ENCODE measurements around the gene TLR8.

GRCh38 chrX:12892716-12893115 lies 13.7 kb upstream of the TLR8 start:
- TF ChIP-seq, protein P1, sequence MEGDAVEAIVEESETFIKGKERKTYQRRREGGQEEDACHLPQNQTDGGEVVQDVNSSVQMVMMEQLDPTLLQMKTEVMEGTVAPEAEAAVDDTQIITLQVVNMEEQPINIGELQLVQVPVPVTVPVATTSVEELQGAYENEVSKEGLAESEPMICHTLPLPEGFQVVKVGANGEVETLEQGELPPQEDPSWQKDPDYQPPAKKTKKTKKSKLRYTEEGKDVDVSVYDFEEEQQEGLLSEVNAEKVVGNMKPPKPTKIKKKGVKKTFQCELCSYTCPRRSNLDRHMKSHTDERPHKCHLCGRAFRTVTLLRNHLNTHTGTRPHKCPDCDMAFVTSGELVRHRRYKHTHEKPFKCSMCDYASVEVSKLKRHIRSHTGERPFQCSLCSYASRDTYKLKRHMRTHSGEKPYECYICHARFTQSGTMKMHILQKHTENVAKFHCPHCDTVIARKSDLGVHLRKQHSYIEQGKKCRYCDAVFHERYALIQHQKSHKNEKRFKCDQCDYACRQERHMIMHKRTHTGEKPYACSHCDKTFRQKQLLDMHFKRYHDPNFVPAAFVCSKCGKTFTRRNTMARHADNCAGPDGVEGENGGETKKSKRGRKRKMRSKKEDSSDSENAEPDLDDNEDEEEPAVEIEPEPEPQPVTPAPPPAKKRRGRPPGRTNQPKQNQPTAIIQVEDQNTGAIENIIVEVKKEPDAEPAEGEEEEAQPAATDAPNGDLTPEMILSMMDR (IDR thresholded peaks at IDR 0.05 in 4 of 5, conservative IDR thresholded peaks at IDR 0.05 in 1 of 5) = no peak
- no peak for TF ChIP-seq POLR2A (IDR thresholded peaks at IDR 0.05)
